ENCODE data around the gene SLC25A41.

SLC25A41 gene

GRCh38 chr19:6464070-6464873 is 30.7 kb upstream of the SLC25A41 start, which contains the start of gene CRB3:
CRB3 (plus strand) TSS chr19:6464271; CDS start chr19:6464702, 431 bp downstream.
- Histone ChIP-seq H3K9me3 (ENCODE audit: control insufficient read depth in 5 of 5, low read length in 5 of 5) (no peaks in the 10 kb centered on the region), H3K9ac (ENCODE audit: low read length in 5 of 5) (no peak within 1 kb of the TSS), H3K27ac (ENCODE audit: low read depth, low read length) (no peak within 1 kb of the TSS), H3K27me3 (ENCODE audit: control insufficient read depth in 5 of 5, insufficient read depth in 4 of 5, low read length in 5 of 5) (peaks cover 13 to 25% (median 16%) of the 10 kb centered on the region in 5 donors), H3K4me1 (ENCODE audit: control insufficient read depth in 5 of 5, insufficient read depth in 5 of 5, low read length in 5 of 5) (peaks cover 0 to 16% (median 12%) of the 10 kb centered on the region in 5 donors), H3K4me3 (ENCODE audit: low read depth in 1 of 5, low read length in 5 of 5) (no peak within 1 kb of the TSS), H3K36me3 (ENCODE audit: control insufficient read depth in 5 of 5, insufficient read depth in 5 of 5, low read length in 5 of 5) (no peaks in the 10 kb centered on the region)

- Histone ChIP-seq H3K36me3 (ENCODE audit: control insufficient read depth in 5 of 5, insufficient read depth in 5 of 5, low read length in 5 of 5) (peaks cover 0 to 7% (median 5%) of the 10 kb centered on the region in 5 donors), H3K9me3 (ENCODE audit: control insufficient read depth in 5 of 5, low read length in 5 of 5) (no peaks in the 10 kb centered on the region), H3K4me1 (ENCODE audit: control insufficient read depth in 5 of 5, insufficient read depth in 5 of 5, low read length in 5 of 5) (peaks cover 0 to 28% (median 22%) of the 10 kb centered on the region in 5 donors), H3K27ac (ENCODE audit: low read depth, low read length) (no peak overlapping the region), H3K9ac (ENCODE audit: low read length in 5 of 5) (peak overlapping the region in 4 of 5 donors; percentile 55 to 79 (median 71)), H3K27me3 (ENCODE audit: control insufficient read depth in 5 of 5, insufficient read depth in 4 of 5, low read length in 5 of 5) (peaks cover 11 to 16% (median 14%) of the 10 kb centered on the region in 5 donors), H3K4me3 (ENCODE audit: low read depth in 1 of 5, low read length in 5 of 5) (peak overlapping the region; percentile 68 to 91 (median 82))
Observed at GRCh38 chr19:6460099-6460884, 26.7 kb upstream of the SLC25A41 start.

- H3K27me3 ChIP-seq (ENCODE audit: control insufficient read depth in 5 of 5, insufficient read depth in 4 of 5, low read length in 5 of 5): peaks cover 7 to 9% (median 7%) of the 10 kb centered on the region in 5 donors
- H3K9me3 ChIP-seq (ENCODE audit: control insufficient read depth in 5 of 5, low read length in 5 of 5): peaks cover 0 to 5% (median 1%) of the 10 kb centered on the region in 5 donors
- H3K36me3 ChIP-seq (ENCODE audit: control insufficient read depth in 5 of 5, insufficient read depth in 5 of 5, low read length in 5 of 5): peaks cover 0 to 14% (median 8%) of the 10 kb centered on the region in 5 donors
- peak within 1 kb of the TSS in 4 of 5 donors; percentile 55 to 79 (median 71) for H3K9ac ChIP-seq (ENCODE audit: low read length in 5 of 5)
- H3K27ac ChIP-seq (ENCODE audit: low read depth, low read length): no peak within 1 kb of the TSS
- peaks cover 0 to 28% (median 22%) of the 10 kb centered on the region in 5 donors for H3K4me1 ChIP-seq (ENCODE audit: control insufficient read depth in 5 of 5, insufficient read depth in 5 of 5, low read length in 5 of 5)
- H3K4me3 ChIP-seq (ENCODE audit: low read depth in 1 of 5, low read length in 5 of 5): peak within 1 kb of the TSS; percentile 68 to 91 (median 82)
Observed at GRCh38 chr19:6459262-6460098, 25.9 kb upstream of the SLC25A41 start, which contains the start of gene SLC25A23. SLC25A23 (minus strand) TSS chr19:6459792; CDS start chr19:6459628, 164 bp downstream.

GRCh38 chr19:6458695-6459261 is 25.2 kb upstream of the SLC25A41 start:
- Histone ChIP-seq H3K27me3 (ENCODE audit: control insufficient read depth in 5 of 5, insufficient read depth in 4 of 5, low read length in 5 of 5) (peaks cover under 1 to 2% (median under 1%) of the 10 kb centered on the region in 5 donors), H3K27ac (ENCODE audit: low read depth, low read length) (no peak overlapping the region), H3K9me3 (ENCODE audit: control insufficient read depth in 5 of 5, low read length in 5 of 5) (peaks cover 0 to 12% (median 8%) of the 10 kb centered on the region in 5 donors), H3K4me1 (ENCODE audit: control insufficient read depth in 5 of 5, insufficient read depth in 5 of 5, low read length in 5 of 5) (peaks cover 0 to 28% (median 19%) of the 10 kb centered on the region in 5 donors), H3K4me3 (ENCODE audit: low read depth in 1 of 5, low read length in 5 of 5) (peak overlapping the region in 4 of 5 donors; percentile 68 to 87 (median 80)), H3K36me3 (ENCODE audit: control insufficient read depth in 5 of 5, insufficient read depth in 5 of 5, low read length in 5 of 5) (peaks cover 0 to 21% (median 15%) of the 10 kb centered on the region in 5 donors), H3K9ac (ENCODE audit: low read length in 5 of 5) (peak overlapping the region in 3 of 5 donors; percentile 54 to 74 (median 55))

- no peak overlapping the region for H3K27ac ChIP-seq (ENCODE audit: low read depth, low read length)
- peak overlapping the region in 1 of 5 donors; percentile 74 for H3K9ac ChIP-seq (ENCODE audit: low read length in 5 of 5)
- H3K9me3 ChIP-seq (ENCODE audit: control insufficient read depth in 5 of 5, low read length in 5 of 5): peaks cover 0 to 15% (median 13%) of the 10 kb centered on the region in 5 donors
- H3K4me1 ChIP-seq (ENCODE audit: control insufficient read depth in 5 of 5, insufficient read depth in 5 of 5, low read length in 5 of 5): peaks cover 0 to 28% (median 19%) of the 10 kb centered on the region in 5 donors
- H3K4me3 ChIP-seq (ENCODE audit: low read depth in 1 of 5, low read length in 5 of 5): peak overlapping the region in 1 of 5 donors; percentile 79
- peaks cover 0 to 24% (median 19%) of the 10 kb centered on the region in 5 donors for H3K36me3 ChIP-seq (ENCODE audit: control insufficient read depth in 5 of 5, insufficient read depth in 5 of 5, low read length in 5 of 5)
- H3K27me3 ChIP-seq (ENCODE audit: control insufficient read depth in 5 of 5, insufficient read depth in 4 of 5, low read length in 5 of 5): no peaks in the 10 kb centered on the region
Observed at GRCh38 chr19:6457958-6458694, 24.6 kb upstream of the SLC25A41 start.

- peaks cover 0 to 17% (median 15%) of the 10 kb centered on the region in 5 donors for H3K9me3 ChIP-seq (ENCODE audit: control insufficient read depth in 5 of 5, low read length in 5 of 5)
- H3K4me1 ChIP-seq (ENCODE audit: control insufficient read depth in 5 of 5, insufficient read depth in 5 of 5, low read length in 5 of 5): peaks cover 0 to 28% (median 19%) of the 10 kb centered on the region in 5 donors
- H3K27me3 ChIP-seq (ENCODE audit: control insufficient read depth in 5 of 5, insufficient read depth in 4 of 5, low read length in 5 of 5): no peaks in the 10 kb centered on the region
- H3K36me3 ChIP-seq (ENCODE audit: control insufficient read depth in 5 of 5, insufficient read depth in 5 of 5, low read length in 5 of 5): peaks cover 0 to 33% (median 22%) of the 10 kb centered on the region in 5 donors
- no peak overlapping the region for H3K4me3 ChIP-seq (ENCODE audit: low read depth in 1 of 5, low read length in 5 of 5)
- no peak overlapping the region for H3K9ac ChIP-seq (ENCODE audit: low read length in 5 of 5)
- no peak overlapping the region for H3K27ac ChIP-seq (ENCODE audit: low read depth, low read length)
Observed at GRCh38 chr19:6455924-6456323, 22.4 kb upstream of the SLC25A41 start.

- Histone ChIP-seq H3K9me3 (ENCODE audit: control insufficient read depth in 5 of 5, low read length in 5 of 5) (peaks cover 0 to 17% (median 15%) of the 10 kb centered on the region in 5 donors), H3K4me1 (ENCODE audit: control insufficient read depth in 5 of 5, insufficient read depth in 5 of 5, low read length in 5 of 5) (peaks cover 0 to 10% (median 7%) of the 10 kb centered on the region in 5 donors), H3K4me3 (ENCODE audit: low read depth in 1 of 5, low read length in 5 of 5) (peak overlapping the region in 1 of 5 donors; percentile 4), H3K27me3 (ENCODE audit: control insufficient read depth in 5 of 5, insufficient read depth in 4 of 5, low read length in 5 of 5) (no peaks in the 10 kb centered on the region), H3K36me3 (ENCODE audit: control insufficient read depth in 5 of 5, insufficient read depth in 5 of 5, low read length in 5 of 5) (peaks cover 0 to 36% (median 22%) of the 10 kb centered on the region in 5 donors), H3K9ac (ENCODE audit: low read length in 5 of 5) (no peak overlapping the region), H3K27ac (ENCODE audit: low read depth, low read length) (no peak overlapping the region)
Observed at GRCh38 chr19:6453951-6454565, 20.5 kb upstream of the SLC25A41 start.

- Histone ChIP-seq H3K4me1 (ENCODE audit: control insufficient read depth in 5 of 5, insufficient read depth in 5 of 5, low read length in 5 of 5) (no peaks in the 10 kb centered on the region), H3K9ac (ENCODE audit: low read length in 5 of 5) (no peak overlapping the region), H3K9me3 (ENCODE audit: control insufficient read depth in 5 of 5, low read length in 5 of 5) (peaks cover 0 to 17% (median 15%) of the 10 kb centered on the region in 5 donors), H3K27me3 (ENCODE audit: control insufficient read depth in 5 of 5, insufficient read depth in 4 of 5, low read length in 5 of 5) (no peaks in the 10 kb centered on the region), H3K36me3 (ENCODE audit: control insufficient read depth in 5 of 5, insufficient read depth in 5 of 5, low read length in 5 of 5) (peaks cover 0 to 38% (median 22%) of the 10 kb centered on the region in 5 donors), H3K4me3 (ENCODE audit: low read depth in 1 of 5, low read length in 5 of 5) (no peak overlapping the region), H3K27ac (ENCODE audit: low read depth, low read length) (no peak overlapping the region)
Observed at GRCh38 chr19:6452899-6453298, 19.3 kb upstream of the SLC25A41 start.
